ENCODE data around the gene GPHA2. TPM values are rescaled to one million over a fixed set of nuclear protein-coding genes. Genes with fewer than 3 reads are reported as not detected.

The GPHA2 gene
- total and polyA plus RNA-seq, 8 donors: 0.30 to 0.50 TPM; not detected in 6

GRCh38 chr11:64911142-64911541 lies 24.6 kb downstream of the GPHA2 start:
- no peak for DNase-seq
- Histone ChIP-seq H3K27ac (no peak overlapping the region), H3K36me3 (peaks cover 74 to 87% (median 86%) of the 10 kb centered on the region in 4 donors), H3K9me3 (no peaks in the 10 kb centered on the region), H3K4me3 (no peak overlapping the region), H3K27me3 (no peaks in the 10 kb centered on the region), H3K4me1 (peaks cover 11 to 18% (median 15%) of the 10 kb centered on the region in 4 donors)
- no peak for TF ChIP-seq CTCF (IDR thresholded peaks at IDR 0.05)
- no peak for TF ChIP-seq POLR2A (IDR thresholded peaks at IDR 0.05)
- TF ChIP-seq EP300 (IDR thresholded peaks at IDR 0.05): no peak
- TF ChIP-seq POLR2AphosphoS5 (IDR thresholded peaks at IDR 0.05): no peak
- intact Hi-C loops (cut with DNase I; ENCODE audit: low total_unique reads): loop anchor here (10.0 kb wide), 1 partner anchor 84 kb away; the partner anchor contains the start of gene BATF2
- WGBS, 5 donors: 75 to 90% (median 86%) methylated on average over 5 to 7 of the region's 7 CpGs

GRCh38 chr11:64910451-64911093 lies 25.1 kb downstream of the GPHA2 start:
- intact Hi-C loops (cut with DNase I; ENCODE audit: low total_unique reads): loop anchor here (10.0 kb wide), 1 partner anchor 84 kb away; the partner anchor contains the start of gene BATF2
- TF ChIP-seq POLR2A (IDR thresholded peaks at IDR 0.05): no peak
- no peak for TF ChIP-seq EP300 (IDR thresholded peaks at IDR 0.05)
- TF ChIP-seq POLR2AphosphoS5 (IDR thresholded peaks at IDR 0.05): no peak
- TF ChIP-seq CTCF (IDR thresholded peaks at IDR 0.05): no peak
- H3K27me3 ChIP-seq: no peaks in the 10 kb centered on the region
- peaks cover 80 to 93% (median 91%) of the 10 kb centered on the region in 4 donors for H3K36me3 ChIP-seq
- no peak overlapping the region for H3K4me3 ChIP-seq
- H3K9me3 ChIP-seq: no peaks in the 10 kb centered on the region
- WGBS, 5 donors: 90 to 95% (median 94%) methylated on average over 14 to 27 of the region's 27 CpGs
- no peak for DNase-seq
- peaks cover 5 to 12% (median 9%) of the 10 kb centered on the region in 4 donors for H3K4me1 ChIP-seq
- H3K27ac ChIP-seq: no peak overlapping the region

- intact Hi-C loops (cut with DNase I; ENCODE audit: low total_unique reads): loop anchor here (10.0 kb wide), 1 partner anchor 85 kb away; the partner anchor contains the start of gene BATF2
These were observed 25.9 kb downstream of the GPHA2 start for GRCh38 chr11:64909653-64910343.

More at GRCh38 chr11:64909653-64910343, 25.9 kb downstream of the GPHA2 start:
- H3K27me3 ChIP-seq: no peaks in the 10 kb centered on the region
- TF ChIP-seq POLR2AphosphoS5 (IDR thresholded peaks at IDR 0.05) (no peak), POLR2A (IDR thresholded peaks at IDR 0.05) (no peak), EP300 (IDR thresholded peaks at IDR 0.05) (no peak), CTCF (IDR thresholded peaks at IDR 0.05) (no peak)
- H3K4me3 ChIP-seq: no peak overlapping the region
- 85 to 94% (median 90%) methylated on average over 26 to 39 of the region's 39 CpGs for WGBS, 5 donors
- H3K4me1 ChIP-seq: peaks cover 0 to 4% (median 1%) of the 10 kb centered on the region in 4 donors
- H3K27ac ChIP-seq: no peak overlapping the region
- DNase-seq: no peak
- peaks cover 85 to 100% (median 99%) of the 10 kb centered on the region in 4 donors for H3K36me3 ChIP-seq
- no peaks in the 10 kb centered on the region for H3K9me3 ChIP-seq

Data from stomach (tissue), 9 donors.